Dermis microvascular lymphatic vessel endothelial cell (primary cell): ENCODE data around the gene BSCL2. TPM values are rescaled to one million over a fixed set of nuclear protein-coding genes. Genes with fewer than 3 reads are reported as not detected.
"Not testable (repeated sequence)": the region's sequence is repeated elsewhere in the genome, so short reads cannot be mapped to it uniquely, and the experiment has no call there.

ENCODE experiments used
- DNase-seq, 2 donors: peaks; one replicate each; pipeline versions ENCODE4 v3.0.0 to v3.0.0-alpha.2; 2010; ENCODE audit warnings: low read depth in 2 of 2
- total RNA-seq: library from RNA; depleted of rRNA; stranded (reverse); fragments of >200 nt; gene quantifications from 2 replicates; pipeline ENCODE4 v1.2.1, GENCODE V29; 2014

BSCL2 gene
- total RNA-seq, 1 donor from 2014 or later: 23.5 TPM

- no peak for DNase-seq
These were observed 18.7 kb downstream of the BSCL2 start for GRCh38 chr11:62688491-62688890.

GRCh38 chr11:62687508-62688396 lies 19.5 kb downstream of the BSCL2 start:
- no peak for DNase-seq

- no peak for DNase-seq
These were observed 24.7 kb downstream of the BSCL2 start for GRCh38 chr11:62682518-62682917.

- peak; percentile 71 to 82 for DNase-seq
These were observed 26.4 kb downstream of the BSCL2 start for GRCh38 chr11:62680825-62681240.

GRCh38 chr11:62678770-62679696 lies 28.2 kb downstream of the BSCL2 start, which contains the start of gene UBXN1:
Gene UBXN1, minus strand, starts transcription at chr11:62679073. Its CDS starts 150 bp downstream, at chr11:62678923.
- DNase-seq: peak; percentile 74 to 89

- no peak for DNase-seq
These were observed 28.8 kb downstream of the BSCL2 start for GRCh38 chr11:62678433-62678769.

GRCh38 chr11:62677714-62678113 lies 29.5 kb downstream of the BSCL2 start:
- DNase-seq: no peak

- DNase-seq: no peak
These were observed 30.1 kb downstream of the BSCL2 start for GRCh38 chr11:62677156-62677555.

- DNase-seq: no peak
These were observed 30.5 kb downstream of the BSCL2 start for GRCh38 chr11:62676698-62677097.

GRCh38 chr11:62675415-62675814 lies 31.8 kb downstream of the BSCL2 start:
- DNase-seq: not testable (repeated sequence)

- DNase-seq: no peak
These were observed 34.1 kb downstream of the BSCL2 start for GRCh38 chr11:62673196-62673525.

- DNase-seq: peak; percentile 65 to 87
These were observed 35.4 kb downstream of the BSCL2 start, which contains the start of the genes LBHD1 and UQCC3 for GRCh38 chr11:62671608-62672389. Gene LBHD1, minus strand, starts transcription at chr11:62672267. Its CDS starts 2,236 bp downstream, at chr11:62670031. Gene UQCC3, plus strand, starts transcription at chr11:62671673. Its CDS starts 73 bp downstream, at chr11:62671746.

- DNase-seq: no peak
These were observed 36.0 kb downstream of the BSCL2 start for GRCh38 chr11:62671236-62671607.

GRCh38 chr11:62669420-62670161 lies 37.6 kb downstream of the BSCL2 start:
- DNase-seq: no peak

GRCh38 chr11:62667460-62667859 lies 39.8 kb downstream of the BSCL2 start:
- no peak for DNase-seq

GRCh38 chr11:62666259-62666926 lies 40.8 kb downstream of the BSCL2 start:
- no peak for DNase-seq

GRCh38 chr11:62665599-62666258 lies 41.5 kb downstream of the BSCL2 start:
- peak in 1 of 2 donors; percentile 68 for DNase-seq

GRCh38 chr11:62665075-62665598 lies 42.1 kb downstream of the BSCL2 start, which contains the start of the genes C11orf98 and CSKMT:
Gene C11orf98, minus strand, starts transcription at chr11:62665210. Its CDS starts 41 bp downstream, at chr11:62665169.
Gene CSKMT, plus strand, starts transcription at chr11:62665312. Its CDS starts 568 bp downstream, at chr11:62665880.
- DNase-seq: peak; percentile 84 to 91
